GM19023 (cell line): ENCODE data around the gene RFXANK.
"Not testable (repeated sequence)": the region's sequence is repeated elsewhere in the genome, so short reads cannot be mapped to it uniquely, and the experiment has no call there.

Experiments
- ATAC-seq: cut with Tn5 transposase; IDR thresholded peaks from one replicate; pipeline ENCODE4 v1.9.1; 2021; ENCODE audit warnings: mild to moderate bottlenecking, moderate library complexity; ENCODE audit not compliant: unreplicated experiment

Gene RFXANK

GRCh38 chr19:19169236-19170052 is 22.6 kb upstream of the RFXANK start:
- ATAC-seq, result peak; percentile 5

GRCh38 chr19:19170053-19170872 is 21.8 kb upstream of the RFXANK start, which contains the start of gene MEF2B:
TSS of gene MEF2B (minus strand) at chr19:19170263. CDS start at chr19:19150735, 19,528 bp downstream.
- peak; percentile 89 for ATAC-seq

- ATAC-seq, result no peak
Observed at GRCh38 chr19:19170873-19171672, 21.0 kb upstream of the RFXANK start.

GRCh38 chr19:19171821-19172532 is 20.1 kb upstream of the RFXANK start:
- ATAC-seq, result no peak

- not testable (repeated sequence) for ATAC-seq
Observed at GRCh38 chr19:19173243-19173642, 18.8 kb upstream of the RFXANK start.

- ATAC-seq, result no peak
Observed at GRCh38 chr19:19176950-19177349, 15.1 kb upstream of the RFXANK start.

- ATAC-seq, result no peak
Observed at GRCh38 chr19:19179548-19180441, 12.3 kb upstream of the RFXANK start.

GRCh38 chr19:19181488-19181998 is 10.5 kb upstream of the RFXANK start:
- no peak for ATAC-seq

GRCh38 chr19:19185853-19186740 is 6.0 kb upstream of the RFXANK start:
- no peak for ATAC-seq

- no peak for ATAC-seq
Observed at GRCh38 chr19:19186742-19187141, 5.3 kb upstream of the RFXANK start.

- no peak for ATAC-seq
Observed at GRCh38 chr19:19191768-19192077, 335 bp upstream of the RFXANK start.

GRCh38 chr19:19192910-19193423 is 909 bp downstream of the RFXANK start:
- no peak for ATAC-seq

GRCh38 chr19:19193926-19194325 is 1.9 kb downstream of the RFXANK start:
- ATAC-seq, result no peak

GRCh38 chr19:19201697-19202630 is 9.9 kb downstream of the RFXANK start:
- no peak for ATAC-seq

- ATAC-seq, result no peak
Observed at GRCh38 chr19:19202707-19203011, 10.6 kb downstream of the RFXANK start.

GRCh38 chr19:19203012-19203856 is 11.2 kb downstream of the RFXANK start, which contains the start of gene NR2C2AP:
TSS of gene NR2C2AP (minus strand) at chr19:19203414. CDS start at chr19:19203060, 354 bp downstream.
- peak; percentile 82 for ATAC-seq
